GM12873 (cell line): ENCODE measurements around the gene FBXW11.

Source experiments
- TF ChIP-seq, protein P1 (sequence below): IDR thresholded peaks from 2 replicates; pipeline ENCODE4 v1.5.1; 2012; ENCODE audit warnings: low read depth, mild to moderate bottlenecking, moderate library complexity, low read length, control low read depth; ENCODE audit not compliant: insufficient read depth; ENCODE audit errors: missing control alignments

FBXW11 gene

DNA sequence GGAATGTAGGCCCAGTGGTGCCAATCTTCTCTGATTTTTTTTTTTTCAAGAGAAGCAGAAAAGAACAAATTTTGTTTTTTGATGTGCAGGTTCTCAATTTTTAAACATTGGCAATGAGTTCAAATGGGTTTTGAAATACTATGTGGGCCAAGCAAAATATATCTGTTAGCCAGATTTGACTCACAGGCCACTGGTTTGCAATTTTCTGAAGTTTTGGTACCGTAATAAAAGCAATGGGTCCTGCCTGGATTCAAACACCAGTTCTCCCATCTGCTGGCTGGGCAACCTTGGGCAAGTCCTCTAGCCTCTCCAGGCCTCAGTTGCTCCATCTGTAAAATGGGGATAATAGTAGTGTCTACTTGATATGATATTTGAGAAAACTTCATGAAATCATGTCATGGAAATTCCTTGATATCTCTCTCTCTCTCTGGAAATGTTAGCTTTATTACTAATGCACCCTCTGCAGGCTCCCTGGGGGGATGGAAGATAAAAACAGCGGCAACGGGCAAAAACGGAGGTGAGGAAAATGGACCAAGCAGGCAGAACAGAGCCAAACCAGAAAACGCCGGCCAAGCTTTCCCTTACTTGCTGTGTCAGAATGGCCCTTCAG is 157.4 kb downstream of the FBXW11 start:
- TF ChIP-seq, protein P1, sequence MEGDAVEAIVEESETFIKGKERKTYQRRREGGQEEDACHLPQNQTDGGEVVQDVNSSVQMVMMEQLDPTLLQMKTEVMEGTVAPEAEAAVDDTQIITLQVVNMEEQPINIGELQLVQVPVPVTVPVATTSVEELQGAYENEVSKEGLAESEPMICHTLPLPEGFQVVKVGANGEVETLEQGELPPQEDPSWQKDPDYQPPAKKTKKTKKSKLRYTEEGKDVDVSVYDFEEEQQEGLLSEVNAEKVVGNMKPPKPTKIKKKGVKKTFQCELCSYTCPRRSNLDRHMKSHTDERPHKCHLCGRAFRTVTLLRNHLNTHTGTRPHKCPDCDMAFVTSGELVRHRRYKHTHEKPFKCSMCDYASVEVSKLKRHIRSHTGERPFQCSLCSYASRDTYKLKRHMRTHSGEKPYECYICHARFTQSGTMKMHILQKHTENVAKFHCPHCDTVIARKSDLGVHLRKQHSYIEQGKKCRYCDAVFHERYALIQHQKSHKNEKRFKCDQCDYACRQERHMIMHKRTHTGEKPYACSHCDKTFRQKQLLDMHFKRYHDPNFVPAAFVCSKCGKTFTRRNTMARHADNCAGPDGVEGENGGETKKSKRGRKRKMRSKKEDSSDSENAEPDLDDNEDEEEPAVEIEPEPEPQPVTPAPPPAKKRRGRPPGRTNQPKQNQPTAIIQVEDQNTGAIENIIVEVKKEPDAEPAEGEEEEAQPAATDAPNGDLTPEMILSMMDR: no peak

DNA sequence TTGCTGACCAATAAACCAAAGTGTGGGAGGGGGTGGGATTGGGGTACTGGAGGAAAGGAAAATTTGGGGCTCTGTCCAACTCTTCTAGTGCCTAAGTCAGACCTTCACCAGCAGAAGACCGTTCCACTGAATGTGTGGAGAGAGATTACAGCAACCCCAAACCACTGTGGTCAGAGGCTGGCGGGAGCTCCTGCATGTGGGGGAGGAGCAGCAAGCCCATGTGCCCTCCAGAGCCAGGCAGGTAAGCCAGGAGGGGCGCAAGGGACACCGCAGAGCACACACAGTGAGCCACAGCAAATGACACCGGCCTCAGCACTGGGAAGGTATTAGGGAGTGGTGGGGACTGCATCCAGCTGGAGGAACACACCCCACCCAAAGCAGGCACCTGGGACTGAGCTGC is 158.0 kb downstream of the FBXW11 start:
- TF ChIP-seq, protein P1: no peak

DNA sequence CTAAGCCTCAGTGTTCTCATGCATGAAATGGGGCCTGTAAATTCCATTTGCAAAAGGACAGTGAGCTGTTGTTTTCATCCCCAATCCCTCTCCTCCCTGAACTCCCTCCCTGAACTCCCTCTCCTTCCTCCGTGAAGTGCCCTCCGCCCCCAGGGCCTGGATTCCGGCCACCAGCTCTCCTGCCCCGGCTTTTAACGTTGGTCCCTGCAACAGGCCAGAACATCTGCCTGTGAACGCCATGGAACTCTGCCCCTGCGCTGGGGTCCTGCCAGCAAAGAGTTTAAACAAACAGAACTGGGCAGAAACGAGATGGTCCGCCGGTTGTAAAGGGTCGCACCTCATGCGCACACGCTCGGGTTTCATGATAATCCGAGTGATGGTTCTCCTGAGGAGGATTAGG is 158.4 kb downstream of the FBXW11 start:
- TF ChIP-seq, protein P1: no peak

DNA sequence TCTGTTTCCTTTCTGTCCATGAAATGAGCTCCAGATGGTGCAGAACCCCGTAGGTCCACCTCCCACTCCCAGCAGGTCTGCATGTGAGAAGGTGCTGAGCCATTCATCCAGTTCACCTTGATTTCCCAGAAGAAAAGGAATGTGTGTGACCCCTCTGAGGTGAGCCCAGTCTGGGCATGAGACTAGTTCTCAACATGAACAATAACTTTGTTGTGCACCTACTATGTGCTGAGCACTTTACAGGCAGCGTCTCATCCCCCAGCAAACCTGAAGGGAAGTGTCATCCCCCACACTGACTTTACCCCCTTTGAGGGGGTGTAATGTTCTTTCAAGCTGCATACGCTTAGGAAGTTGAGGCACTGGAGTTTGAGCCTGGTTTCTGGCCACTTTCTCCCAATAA is 159.4 kb downstream of the FBXW11 start:
- TF ChIP-seq, protein P1: no peak

DNA sequence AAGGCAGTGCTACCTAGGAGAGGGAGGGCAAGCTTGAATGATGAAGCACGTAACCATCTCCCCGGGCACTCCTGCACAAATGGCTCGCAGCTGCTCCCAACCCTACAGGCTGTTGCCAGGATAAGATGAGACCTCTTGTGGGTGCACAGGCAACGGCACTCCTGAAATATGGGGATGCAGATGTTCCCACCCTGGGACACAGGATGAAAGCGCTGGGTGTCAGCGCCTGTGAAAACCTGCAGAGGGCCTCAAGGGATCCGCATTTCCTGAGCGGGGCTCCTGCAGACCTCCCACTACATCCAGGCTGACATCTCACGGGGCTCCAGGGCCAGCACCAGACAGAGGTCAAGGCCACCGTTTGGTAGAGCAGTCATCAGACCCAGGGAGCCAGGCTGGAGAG is 160.1 kb downstream of the FBXW11 start:
- TF ChIP-seq, protein P1: no peak

DNA sequence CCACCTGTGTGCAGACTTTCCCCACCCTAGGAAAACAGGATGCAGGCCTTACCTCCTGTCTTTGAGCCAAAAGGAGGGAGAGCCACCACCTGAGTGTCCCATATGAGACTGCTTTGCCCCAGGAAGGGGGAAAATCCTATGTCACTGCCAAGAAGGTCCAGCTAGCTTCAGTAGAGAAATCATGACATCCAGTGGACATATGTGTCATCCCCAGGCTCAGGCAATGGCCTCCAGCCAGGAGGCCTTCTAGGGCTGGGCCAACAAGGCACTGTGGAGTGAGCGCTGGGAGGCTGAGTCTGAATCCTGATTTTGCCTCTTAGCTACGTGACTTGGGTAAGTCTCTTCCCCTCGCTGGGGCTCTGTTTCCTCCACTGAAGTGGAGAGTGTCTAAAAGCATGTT is 160.6 kb downstream of the FBXW11 start:
- TF ChIP-seq, protein P1: no peak

DNA sequence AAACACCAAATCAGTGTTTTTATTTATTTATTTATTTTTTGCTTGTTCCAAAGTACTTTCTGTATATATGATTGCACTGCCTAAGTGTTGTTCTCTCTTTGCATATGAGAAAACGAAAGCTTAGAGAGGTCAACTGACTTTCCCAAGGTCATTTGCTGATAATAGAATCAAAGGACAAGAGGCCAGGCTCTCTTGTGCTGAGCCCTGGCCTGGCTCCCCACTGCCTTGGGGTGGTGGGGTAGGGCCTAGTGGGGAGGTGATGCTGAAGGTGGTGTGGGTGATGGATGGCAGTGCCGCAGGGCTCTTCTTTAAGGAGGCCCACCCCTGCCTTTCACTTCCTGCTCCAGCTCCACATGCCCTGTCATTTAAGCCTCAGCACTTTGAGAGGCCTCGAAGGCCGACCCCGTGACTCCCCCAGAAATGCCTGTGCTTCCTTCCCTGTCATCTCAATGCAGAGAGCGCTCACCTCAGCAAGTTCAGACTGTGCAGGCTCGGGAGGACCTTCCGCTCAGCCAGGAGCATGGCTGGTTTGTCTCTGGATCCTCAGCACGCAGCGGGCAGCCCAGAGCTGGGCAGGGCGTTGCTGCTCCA is 161.3 kb downstream of the FBXW11 start:
- TF ChIP-seq, protein P1: no peak
